Fibroblast of lung (primary cell): ENCODE data around the gene TESK2.

ENCODE experiments used
- EZH2 ChIP-seq: IDR thresholded peaks from 2 replicates; pipeline ENCODE4 v1.5.1; 2012; ENCODE audit warnings: low read length, control low read depth, mild to moderate bottlenecking; ENCODE audit errors: missing control alignments
- TF ChIP-seq, protein P1 (sequence below), 2 donors: IDR thresholded peaks in 1 of 2; conservative IDR thresholded peaks in 1 of 2; 1 replicate in 1 of 2; 2 replicates in 1 of 2; pipeline ENCODE4 v1.5.1; 2011 to 2012; ENCODE audit warnings: low read length in 2 of 2, control low read depth in 1 of 2, inconsistent platforms in 1 of 2, low read depth in 1 of 2, mild to moderate bottlenecking in 1 of 2

DNA sequence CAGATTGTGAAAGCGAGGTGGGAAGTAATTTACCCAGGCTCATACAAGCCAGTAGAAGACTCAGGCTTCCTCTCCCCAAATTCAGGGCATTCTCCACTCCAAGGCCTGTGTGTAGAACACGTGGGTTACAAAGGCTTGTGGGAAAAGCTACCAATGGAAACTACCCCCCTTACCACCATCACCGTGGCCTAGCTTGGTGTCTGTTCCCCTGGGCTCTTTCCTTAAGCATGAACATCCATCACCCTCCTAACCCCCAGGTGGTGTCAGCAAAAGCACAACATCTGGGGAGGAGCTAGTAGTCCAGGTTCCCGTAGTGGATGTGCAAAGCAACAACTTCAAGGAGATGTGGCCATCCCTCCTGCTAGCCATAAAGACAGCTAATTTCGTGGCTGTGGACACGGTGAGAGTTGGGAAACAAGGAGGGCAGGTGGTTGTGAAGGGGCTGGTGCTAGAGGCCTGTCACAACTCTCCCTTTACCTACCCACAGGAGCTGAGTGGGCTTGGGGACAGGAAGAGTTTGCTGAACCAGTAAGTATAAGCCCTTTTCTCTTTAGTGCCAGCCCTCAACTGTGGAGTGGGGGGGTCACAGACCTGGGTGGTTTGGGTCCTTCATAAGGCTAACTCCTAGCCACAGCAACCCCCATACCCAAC is 150.0 kb downstream of the TESK2 start:
- TF ChIP-seq, protein P1, sequence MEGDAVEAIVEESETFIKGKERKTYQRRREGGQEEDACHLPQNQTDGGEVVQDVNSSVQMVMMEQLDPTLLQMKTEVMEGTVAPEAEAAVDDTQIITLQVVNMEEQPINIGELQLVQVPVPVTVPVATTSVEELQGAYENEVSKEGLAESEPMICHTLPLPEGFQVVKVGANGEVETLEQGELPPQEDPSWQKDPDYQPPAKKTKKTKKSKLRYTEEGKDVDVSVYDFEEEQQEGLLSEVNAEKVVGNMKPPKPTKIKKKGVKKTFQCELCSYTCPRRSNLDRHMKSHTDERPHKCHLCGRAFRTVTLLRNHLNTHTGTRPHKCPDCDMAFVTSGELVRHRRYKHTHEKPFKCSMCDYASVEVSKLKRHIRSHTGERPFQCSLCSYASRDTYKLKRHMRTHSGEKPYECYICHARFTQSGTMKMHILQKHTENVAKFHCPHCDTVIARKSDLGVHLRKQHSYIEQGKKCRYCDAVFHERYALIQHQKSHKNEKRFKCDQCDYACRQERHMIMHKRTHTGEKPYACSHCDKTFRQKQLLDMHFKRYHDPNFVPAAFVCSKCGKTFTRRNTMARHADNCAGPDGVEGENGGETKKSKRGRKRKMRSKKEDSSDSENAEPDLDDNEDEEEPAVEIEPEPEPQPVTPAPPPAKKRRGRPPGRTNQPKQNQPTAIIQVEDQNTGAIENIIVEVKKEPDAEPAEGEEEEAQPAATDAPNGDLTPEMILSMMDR (conservative IDR thresholded peaks at IDR 0.05 in 1 of 2, IDR thresholded peaks at IDR 0.05 in 1 of 2; ENCODE audit: low read depth in 1 of 2, low read length in 2 of 2) = no peak
- TF ChIP-seq EZH2 = no peak
